Ectodermal cell (in vitro differentiated cells): Measurements from ENCODE around the gene SF3A2.

Experiments used
- H3K27ac ChIP-seq: 2 replicates; pipeline ENCODE4 v1.7.0; 2013; ENCODE audit warnings: mild to moderate bottlenecking, low read depth, low read length; ENCODE audit not compliant: insufficient read depth, poor library complexity, severe bottlenecking
- H3K27me3 ChIP-seq: 2 replicates; pipeline ENCODE4 v1.7.0; 2013; ENCODE audit warnings: mild to moderate bottlenecking, low read length; ENCODE audit not compliant: insufficient read depth, control insufficient read depth, poor library complexity, severe bottlenecking
- H3K36me3 ChIP-seq: one replicate; pipeline ENCODE4 v1.7.0; 2013; ENCODE audit warnings: low read length; ENCODE audit not compliant: control insufficient read depth, insufficient read depth
- H3K4me1 ChIP-seq: one replicate; pipeline ENCODE4 v1.7.0; 2013; ENCODE audit warnings: low read length; ENCODE audit not compliant: control insufficient read depth, insufficient read depth
- H3K4me3 ChIP-seq: 2 replicates; pipeline ENCODE4 v1.7.0; 2013; ENCODE audit warnings: low read depth, low read length, control low read depth; ENCODE audit not compliant: insufficient read depth
- H3K9me3 ChIP-seq: 2 replicates; pipeline ENCODE4 v1.7.0; 2013; ENCODE audit warnings: mild to moderate bottlenecking, low read length, moderate library complexity; ENCODE audit not compliant: control insufficient read depth
- WGBS, 2 experiments: methylation state at CpG; one replicate each; pipeline ENCODE4 v1.1.7; 2013; ENCODE audit warnings: missing lambda C conversion rate in 2 of 2; 5-methylcytosine and 5-hydroxymethylcytosine counted together

The SF3A2 gene

DNA sequence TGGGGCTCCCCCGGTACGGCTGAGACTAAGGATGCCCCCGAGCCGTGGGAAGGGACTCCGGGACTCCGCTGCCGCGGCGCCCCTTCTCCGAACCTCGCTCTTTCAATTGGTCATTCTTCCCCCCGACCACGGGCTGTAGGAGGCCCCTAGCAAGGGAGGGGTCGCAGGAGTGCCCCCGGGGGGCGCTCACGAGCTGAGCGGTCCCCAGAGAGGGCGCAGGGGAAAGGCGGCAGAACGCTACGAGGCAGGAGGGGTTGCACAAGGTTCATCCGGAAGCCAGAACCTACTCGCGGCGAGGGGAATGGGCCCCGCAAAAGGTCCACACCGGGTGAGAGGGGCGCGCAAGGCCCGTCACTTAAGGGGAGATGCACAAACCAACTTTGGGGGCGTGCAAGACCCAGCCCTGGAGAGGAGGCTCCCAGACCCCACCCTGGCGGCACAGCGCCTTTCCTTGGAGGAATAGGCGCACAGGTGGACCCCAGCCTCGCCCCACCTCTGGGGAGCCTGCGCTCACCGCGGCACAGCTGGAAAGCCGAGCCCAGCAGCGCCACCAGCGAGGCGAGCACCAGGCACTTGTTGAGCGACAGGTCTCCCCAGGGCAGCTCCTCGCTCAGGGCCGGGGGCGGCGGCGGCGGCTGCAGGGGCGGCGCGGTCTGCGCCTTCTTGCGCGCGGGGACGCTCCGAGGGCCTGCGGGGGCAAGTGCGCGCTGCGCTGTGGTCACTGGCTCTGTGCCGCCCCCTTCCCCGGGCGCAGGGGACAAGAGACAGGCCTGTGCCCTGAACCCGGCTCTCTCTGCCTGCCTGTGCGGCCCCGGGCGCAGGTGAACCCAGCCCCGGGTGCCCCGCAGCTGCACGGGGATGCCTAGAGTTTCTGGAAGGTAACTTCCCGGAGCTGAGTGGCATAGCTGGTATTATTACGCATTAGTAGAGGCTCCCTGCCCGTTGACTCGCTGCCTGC lies 16.8 kb downstream of the SF3A2 start:
- WGBS, 2 experiments: 7% methylated on average over 77 of the region's 77 CpGs
- H3K27me3 ChIP-seq: peaks cover 50% of the 10 kb centered on the region
- H3K4me3 ChIP-seq: peak overlapping the region; percentile 39

DNA sequence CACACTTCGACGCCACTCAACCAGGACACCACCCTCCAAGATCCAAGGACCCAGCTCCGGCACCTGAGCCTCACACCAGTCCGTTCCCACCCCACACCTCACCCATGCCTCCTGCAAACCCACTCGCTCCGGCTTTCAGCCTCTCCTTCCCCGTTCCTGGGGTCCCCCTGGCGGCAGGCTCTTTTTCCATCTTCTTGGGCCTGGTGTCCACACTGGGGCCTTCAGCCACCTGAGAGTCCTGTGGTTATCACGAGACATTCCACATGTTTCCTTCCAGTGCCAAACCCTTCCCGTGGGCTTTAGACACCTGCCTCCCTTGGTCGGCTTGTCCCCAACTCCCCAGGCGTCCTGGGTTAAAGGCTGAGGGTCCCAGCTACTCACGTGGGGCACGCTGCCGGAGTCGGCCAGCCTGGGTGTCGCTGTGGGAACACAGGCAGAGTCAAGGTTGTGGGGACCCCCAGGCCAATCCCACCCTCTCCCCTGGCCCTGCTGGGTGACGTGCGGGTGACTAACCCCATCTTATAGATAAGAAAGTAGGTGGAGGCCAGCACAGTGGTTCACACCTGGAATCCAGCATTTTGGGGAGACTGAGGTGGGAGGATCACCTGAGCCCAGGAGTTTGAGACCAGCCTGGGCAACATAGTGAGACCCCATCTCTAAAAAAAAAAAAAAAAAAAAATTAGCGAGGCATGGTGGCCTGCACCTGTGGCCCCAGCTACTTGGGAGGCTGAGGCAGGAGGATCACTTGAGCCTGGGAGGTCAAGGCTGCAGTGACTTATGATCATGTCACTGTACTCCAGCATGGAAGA lies 17.6 kb downstream of the SF3A2 start:
- no peaks in the 10 kb centered on the region for H3K9me3 ChIP-seq
- H3K27ac ChIP-seq: no peak overlapping the region
- H3K36me3 ChIP-seq: no peaks in the 10 kb centered on the region
- 57 to 60% methylated on average over 19 to 20 of the region's 20 CpGs for WGBS, 2 experiments
- peaks cover 7% of the 10 kb centered on the region for H3K4me1 ChIP-seq
- peak overlapping the region; percentile 39 for H3K4me3 ChIP-seq
- H3K27me3 ChIP-seq: peaks cover 50% of the 10 kb centered on the region

More for the DNA sequence above, 16.8 kb downstream of the SF3A2 start:
- no peaks in the 10 kb centered on the region for H3K36me3 ChIP-seq
- no peak overlapping the region for H3K27ac ChIP-seq
- H3K4me1 ChIP-seq: peaks cover 7% of the 10 kb centered on the region
- H3K9me3 ChIP-seq: no peaks in the 10 kb centered on the region

DNA sequence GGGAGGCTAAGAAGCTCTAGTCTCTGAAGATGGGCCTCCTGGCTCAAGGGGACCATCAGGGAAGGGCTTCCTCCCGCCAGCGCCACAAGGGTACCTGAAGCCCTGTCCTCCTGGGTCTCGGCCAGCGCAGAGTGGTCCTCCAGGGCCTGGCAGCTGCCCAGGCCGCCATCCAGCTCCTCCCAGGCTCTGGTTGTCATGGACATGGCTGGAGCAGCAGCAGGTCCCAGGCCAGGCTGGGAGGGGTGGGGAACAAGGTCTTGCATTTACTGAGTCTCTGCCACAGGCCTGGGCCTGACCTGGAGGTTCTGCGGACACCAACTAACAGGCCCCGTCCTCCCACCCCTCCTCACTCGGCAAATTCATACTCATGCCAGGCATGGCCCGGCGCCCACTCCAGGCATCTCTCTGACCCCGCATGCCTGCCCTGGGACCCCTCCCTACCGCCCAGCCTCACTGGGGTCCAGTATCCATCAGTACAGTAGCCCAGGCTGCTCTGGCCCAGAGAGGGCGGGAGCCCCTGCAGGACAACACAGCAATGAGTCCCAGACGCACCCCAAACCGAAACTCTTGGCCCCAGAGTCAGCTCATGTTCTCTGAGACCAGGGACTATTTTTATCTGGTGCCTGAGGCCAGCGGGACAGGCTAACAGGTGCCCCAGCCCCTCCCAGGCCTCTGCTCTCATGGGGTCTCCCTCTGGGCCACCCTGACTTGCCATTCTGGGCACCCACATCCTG lies 18.7 kb downstream of the SF3A2 start:
- peaks cover 7% of the 10 kb centered on the region for H3K4me1 ChIP-seq
- WGBS, 2 experiments: 93 to 95% methylated on average over 16 of the region's 16 CpGs
- no peak overlapping the region for H3K27ac ChIP-seq
- no peak overlapping the region for H3K4me3 ChIP-seq
- H3K36me3 ChIP-seq: no peaks in the 10 kb centered on the region
- H3K27me3 ChIP-seq: peaks cover 43% of the 10 kb centered on the region
- no peaks in the 10 kb centered on the region for H3K9me3 ChIP-seq

DNA sequence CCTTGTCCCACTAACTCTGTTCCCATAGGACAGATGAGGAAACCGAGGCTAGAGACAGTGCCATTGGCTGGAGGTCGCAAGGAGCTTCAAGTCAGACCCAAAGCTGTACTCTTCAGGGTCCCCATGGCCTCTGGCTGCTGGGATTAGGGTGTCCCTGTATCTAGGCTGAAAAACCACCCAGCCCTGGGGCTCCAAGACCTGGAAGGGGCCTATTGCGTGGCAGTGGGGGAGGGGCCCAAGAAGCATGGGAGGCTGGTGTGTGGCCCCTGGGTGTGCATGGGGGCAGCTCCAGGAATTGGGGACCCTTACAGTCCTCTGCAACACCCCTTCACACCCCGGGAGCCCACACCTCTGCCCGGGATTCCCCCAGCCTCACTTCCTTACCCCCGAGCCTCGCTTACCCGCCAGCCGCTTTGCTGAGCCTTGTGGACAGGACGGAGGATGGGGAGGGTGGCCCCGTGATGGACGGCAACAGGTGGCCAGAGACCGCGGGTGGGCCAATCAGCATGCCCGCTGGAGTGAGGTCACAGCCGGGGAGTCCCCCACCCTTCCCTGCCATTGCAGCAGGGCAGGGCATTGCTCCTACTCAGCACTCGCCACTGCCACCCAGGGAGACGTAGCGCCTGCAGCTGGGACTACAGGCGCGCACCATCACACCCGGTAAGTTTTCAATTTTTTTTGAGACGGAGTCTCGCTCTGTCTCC lies 19.5 kb downstream of the SF3A2 start, which contains the start of gene JSRP1:
Gene JSRP1, minus strand, starts transcription at position 436 of the 704 bp plus-strand sequence. CDS start 1,103 bp downstream, outside the sequence.
- Histone ChIP-seq H3K27me3 (peaks cover 34% of the 10 kb centered on the region), H3K4me3 (no peak within 1 kb of the TSS), H3K4me1 (peaks cover 7% of the 10 kb centered on the region), H3K9me3 (no peaks in the 10 kb centered on the region), H3K36me3 (no peaks in the 10 kb centered on the region), H3K27ac (no peak within 1 kb of the TSS)
- WGBS, 2 experiments: 88% methylated on average over 24 of the region's 24 CpGs

DNA sequence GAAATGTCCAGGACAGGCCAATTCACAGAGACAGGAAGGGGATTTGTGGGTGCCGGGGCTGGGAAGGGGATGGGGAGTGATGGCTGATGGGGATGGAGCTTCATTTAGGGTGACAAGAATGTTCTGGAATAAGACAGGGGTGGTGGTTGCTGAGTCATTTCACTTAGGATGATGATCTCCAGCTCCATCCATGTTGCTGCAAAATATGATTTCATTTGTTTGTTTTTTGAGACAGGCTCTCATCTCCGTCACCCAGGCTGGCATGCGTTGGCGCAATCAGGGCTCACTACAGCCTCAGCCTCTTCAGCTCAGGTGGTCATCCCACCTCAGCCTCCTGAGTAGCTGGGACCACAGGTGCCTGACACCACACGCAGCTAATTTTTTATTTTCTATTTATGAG lies 22.7 kb downstream of the SF3A2 start:
- no peak overlapping the region for H3K27ac ChIP-seq
- H3K36me3 ChIP-seq: no peaks in the 10 kb centered on the region
- H3K4me1 ChIP-seq: no peaks in the 10 kb centered on the region
- no peaks in the 10 kb centered on the region for H3K9me3 ChIP-seq
- H3K4me3 ChIP-seq: no peak overlapping the region
- peaks cover 2% of the 10 kb centered on the region for H3K27me3 ChIP-seq
- 93 to 94% methylated on average over 5 of the region's 5 CpGs for WGBS, 2 experiments

DNA sequence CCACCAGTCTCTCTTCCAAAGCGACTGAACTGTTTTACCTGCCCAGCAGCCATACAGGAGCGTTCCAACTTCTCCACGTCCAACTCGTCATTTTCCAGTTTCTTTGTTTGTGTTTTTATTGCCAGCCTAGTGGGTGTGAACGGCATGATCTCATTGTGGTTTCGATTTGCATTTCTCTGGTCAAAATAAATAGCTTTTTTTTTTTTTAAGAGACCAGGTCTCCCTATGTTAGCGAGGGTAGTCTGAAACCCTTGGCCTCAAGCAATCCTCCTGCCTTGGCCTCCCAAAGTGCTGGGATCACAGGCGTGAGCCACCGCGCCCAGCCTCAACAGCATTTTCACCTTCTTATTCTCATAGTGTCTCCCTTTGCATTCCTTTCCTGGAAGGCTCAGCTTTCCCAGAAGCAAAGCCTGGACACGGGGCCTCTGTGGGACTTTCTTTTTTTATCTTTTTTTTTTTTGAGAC lies 23.7 kb downstream of the SF3A2 start:
- no peak overlapping the region for H3K27ac ChIP-seq
- no peak overlapping the region for H3K4me3 ChIP-seq
- 89 to 93% methylated on average over 11 of the region's 11 CpGs for WGBS, 2 experiments

DNA sequence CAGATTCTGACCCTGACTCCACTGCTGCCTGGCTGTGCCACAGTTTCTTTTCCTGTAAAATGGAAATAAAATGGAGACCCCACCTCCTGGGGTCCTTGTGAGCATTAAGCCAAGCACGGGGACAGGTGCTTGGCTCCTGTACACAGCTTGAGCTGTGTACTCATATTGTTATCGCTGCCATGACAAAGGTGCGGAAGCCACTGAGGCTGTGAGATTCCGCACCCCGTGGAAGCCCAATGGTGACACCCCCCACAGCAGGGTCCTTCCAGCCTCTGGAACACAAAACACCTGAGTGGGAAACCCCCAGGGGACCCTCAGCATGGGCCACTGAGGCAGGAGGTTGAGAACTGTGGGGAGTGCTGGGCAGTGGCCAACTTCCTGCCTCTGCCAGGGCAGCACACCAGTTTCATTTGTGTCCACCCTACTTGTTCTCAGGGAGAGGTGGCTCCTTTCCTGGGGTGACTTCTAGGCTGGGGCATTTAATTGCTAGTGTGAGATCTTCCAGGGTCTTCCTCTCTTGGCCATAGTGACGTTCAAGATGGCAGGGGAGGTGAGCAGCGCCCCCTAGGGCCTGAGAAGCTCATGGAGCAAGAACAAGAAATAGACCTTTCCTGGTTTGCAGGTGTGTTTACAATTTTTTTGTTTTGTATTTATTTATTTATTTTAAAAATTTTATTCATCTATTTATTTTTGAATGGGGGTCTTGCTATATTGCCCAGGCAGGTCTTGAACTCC lies 25.0 kb downstream of the SF3A2 start:
- Histone ChIP-seq H3K27me3 (no peaks in the 10 kb centered on the region), H3K4me3 (no peak overlapping the region), H3K4me1 (no peaks in the 10 kb centered on the region), H3K9me3 (no peaks in the 10 kb centered on the region), H3K36me3 (no peaks in the 10 kb centered on the region), H3K27ac (no peak overlapping the region)
- WGBS, 2 experiments: 68 to 69% methylated on average over 7 of the region's 7 CpGs

More for the DNA sequence above, 23.7 kb downstream of the SF3A2 start:
- H3K9me3 ChIP-seq: no peaks in the 10 kb centered on the region
- no peaks in the 10 kb centered on the region for H3K36me3 ChIP-seq
- H3K4me1 ChIP-seq: no peaks in the 10 kb centered on the region
- no peaks in the 10 kb centered on the region for H3K27me3 ChIP-seq

DNA sequence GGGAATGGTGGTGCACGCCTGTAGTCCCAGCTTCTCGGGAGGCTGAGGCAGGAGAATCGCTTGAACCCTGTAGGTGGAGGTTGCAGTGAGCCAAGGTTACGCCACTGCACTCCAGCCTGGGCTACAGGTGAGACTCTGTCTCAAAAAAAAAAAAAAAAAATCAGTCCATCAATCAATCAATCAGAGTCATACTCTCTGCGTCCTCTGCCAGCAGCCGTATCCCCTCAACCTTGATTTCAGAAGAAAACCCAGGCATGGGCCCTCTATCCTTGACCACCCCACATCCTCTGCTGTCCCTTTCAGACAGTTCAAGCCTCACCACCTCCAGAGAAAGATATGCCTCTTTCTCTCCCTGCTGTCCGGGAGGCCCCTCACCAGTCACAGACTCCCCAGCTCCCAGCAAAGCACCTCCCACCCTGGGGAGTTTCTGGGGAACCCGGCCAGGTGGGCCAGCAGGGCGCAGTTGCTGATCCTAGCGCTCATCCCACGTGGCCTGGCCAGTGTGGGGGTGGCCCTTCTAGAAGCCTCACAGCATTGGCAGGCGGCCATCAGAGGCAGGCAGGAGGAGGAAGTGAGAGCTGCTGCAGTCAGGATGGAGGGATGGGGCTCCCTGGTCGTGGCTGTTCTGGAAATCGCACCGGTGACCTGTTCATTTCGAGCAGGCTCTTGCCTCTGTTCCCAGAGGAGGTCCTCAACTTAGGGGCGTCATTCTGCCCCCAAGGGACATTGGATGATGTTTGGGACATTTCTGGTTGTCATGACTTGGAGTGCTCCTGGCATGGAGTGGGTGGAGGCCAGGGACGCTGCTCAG lies 29.8 kb downstream of the SF3A2 start:
- no peaks in the 10 kb centered on the region for H3K4me1 ChIP-seq
- H3K4me3 ChIP-seq: no peak overlapping the region
- H3K9me3 ChIP-seq: no peaks in the 10 kb centered on the region
- no peaks in the 10 kb centered on the region for H3K27me3 ChIP-seq
- H3K27ac ChIP-seq: no peak overlapping the region
- H3K36me3 ChIP-seq: no peaks in the 10 kb centered on the region
- 81 to 82% methylated on average over 18 of the region's 18 CpGs for WGBS, 2 experiments
